ENCODE results near the gene PAQR7.

PAQR7 gene

DNA sequence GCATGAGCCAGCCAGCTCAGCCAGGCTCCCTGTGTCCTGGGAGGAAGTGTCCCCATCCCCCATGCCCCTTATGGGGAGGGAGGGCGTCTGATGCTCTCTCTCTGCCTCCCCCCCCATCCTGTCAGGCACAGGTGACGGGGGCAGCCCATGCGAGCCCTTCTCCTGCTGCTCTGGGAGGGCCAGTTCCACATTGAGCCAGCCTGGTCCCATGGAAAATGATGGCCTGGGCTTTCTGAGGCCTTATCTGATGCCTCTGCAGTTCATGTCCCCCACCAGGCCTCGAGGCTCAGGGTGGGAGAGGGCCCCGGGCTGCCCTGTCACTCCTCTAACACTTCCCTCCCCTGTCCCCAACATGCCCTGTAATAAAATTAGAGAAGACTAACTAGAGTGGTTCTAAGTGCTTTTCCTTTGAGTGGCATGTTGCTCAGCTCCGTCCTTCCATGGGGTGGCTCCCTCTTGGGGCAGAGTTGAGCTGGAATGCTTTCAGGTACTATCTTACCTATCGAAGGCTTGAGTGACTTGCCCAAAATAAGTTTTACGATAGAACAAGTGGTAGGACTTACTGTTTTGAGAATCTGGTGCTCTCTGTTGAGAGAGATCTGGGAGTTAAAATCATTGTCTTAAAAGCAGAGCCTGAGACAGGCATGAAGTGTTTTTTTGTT lies 57.5 kb downstream of the PAQR7 start:
- Histone ChIP-seq H3K4me3 (ENCODE audit: insufficient read depth in 1 of 2, low read depth in 1 of 2, low read length in 2 of 2) (no peak overlapping the region), H3K23ac (ENCODE audit: low read length in 2 of 2) (no peak overlapping the region), H3K9ac (ENCODE audit: low read length) (peak overlapping the region; percentile 96), H2BK15ac (ENCODE audit: low read depth, poor library complexity, severe bottlenecking) (no peak overlapping the region), H3K4me1 (ENCODE audit: control insufficient read depth, insufficient read depth, low read depth, low read length) (peaks cover 24% of the 10 kb centered on the region), H3K14ac (ENCODE audit: low read length in 2 of 2) (no peak overlapping the region), H3K4me2 (ENCODE audit: low read length, poor library complexity, severe bottlenecking) (no peak overlapping the region), H3K27me3 (ENCODE audit: control insufficient read depth in 1 of 2, insufficient read depth in 1 of 2, low read length in 2 of 2) (no peaks in the 10 kb centered on the region), H3K36me3 (ENCODE audit: control insufficient read depth in 1 of 2, insufficient read depth in 2 of 2, low read depth in 1 of 2, low read length in 2 of 2) (peaks cover 35 to 37% of the 10 kb centered on the region in 2 experiments), H4K91ac (ENCODE audit: low read length) (peak overlapping the region; percentile 64), H2BK120ac (ENCODE audit: low read depth, low read length) (no peak overlapping the region), H2AK5ac (ENCODE audit: low read length, severe bottlenecking) (no peak overlapping the region), H3K79me1 (replicated peaks; ENCODE audit: low read length, poor library complexity, severe bottlenecking) (peaks cover 8% of the 10 kb centered on the region), H4K8ac (ENCODE audit: low read length) (peak overlapping the region; percentile 8), H2BK12ac (ENCODE audit: low read length in 2 of 2) (no peak overlapping the region), H3K18ac (ENCODE audit: low read depth in 1 of 2, low read length in 2 of 2) (no peak overlapping the region), H2AFZ (ENCODE audit: low read depth, low read length) (no peak overlapping the region), H2BK5ac (ENCODE audit: low read depth, low read length, poor library complexity, severe bottlenecking) (no peak overlapping the region), H3K4ac (ENCODE audit: low read depth in 1 of 2, low read length in 2 of 2) (no peak overlapping the region), H3K27ac (ENCODE audit: low read length, poor library complexity, severe bottlenecking) (no peak overlapping the region), H3K9me3 (ENCODE audit: control insufficient read depth, low read length) (no peaks in the 10 kb centered on the region)
- no peak for DNase-seq
- 49% methylated on average over 6 of the region's 8 CpGs for WGBS

DNA sequence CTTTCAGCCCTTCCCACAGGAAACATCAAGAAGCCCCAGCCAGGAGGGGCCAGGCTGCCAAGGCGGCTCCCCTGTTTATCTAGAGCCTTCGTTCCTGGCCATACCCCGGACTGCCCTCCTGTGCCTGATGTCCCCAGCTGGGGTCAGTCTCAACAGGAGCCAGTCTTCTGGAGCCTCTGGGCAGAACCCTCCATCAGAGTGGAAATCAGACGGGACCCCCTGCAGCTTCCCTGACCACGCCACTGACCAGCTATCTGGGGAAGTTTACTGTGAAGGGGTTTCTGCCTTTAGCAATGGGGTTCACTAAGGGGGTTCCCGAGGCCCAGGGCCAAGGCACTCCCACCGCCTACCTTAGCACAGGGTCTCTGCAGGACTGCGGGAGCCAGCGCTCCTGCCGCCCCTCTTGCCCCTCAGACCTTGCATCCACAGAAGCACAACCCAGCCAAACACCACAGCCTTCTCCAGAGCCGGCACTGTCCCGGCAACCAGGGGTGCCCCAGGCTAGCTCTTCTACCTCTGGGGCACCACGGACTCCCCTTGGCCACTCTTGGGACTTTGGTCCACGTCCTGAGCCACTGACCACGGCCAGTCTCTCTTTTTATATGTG lies 59.3 kb downstream of the PAQR7 start:
- WGBS = 96% methylated on average over 12 of the region's 15 CpGs
- no peak overlapping the region for H3K27ac ChIP-seq (ENCODE audit: low read length, poor library complexity, severe bottlenecking)
- H2BK120ac ChIP-seq (ENCODE audit: low read depth, low read length) = no peak overlapping the region
- H2BK5ac ChIP-seq (ENCODE audit: low read depth, low read length, poor library complexity, severe bottlenecking) = no peak overlapping the region
- no peak overlapping the region for H2BK15ac ChIP-seq (ENCODE audit: low read depth, poor library complexity, severe bottlenecking)
- peaks cover 3% of the 10 kb centered on the region for H3K79me1 ChIP-seq (replicated peaks; ENCODE audit: low read length, poor library complexity, severe bottlenecking)
- peak overlapping the region in 1 of 2 experiments; percentile 12 for H3K4me3 ChIP-seq (ENCODE audit: insufficient read depth in 1 of 2, low read depth in 1 of 2, low read length in 2 of 2)
- no peak overlapping the region for H3K23ac ChIP-seq (ENCODE audit: low read length in 2 of 2)
- H2AK5ac ChIP-seq (ENCODE audit: low read length, severe bottlenecking) = no peak overlapping the region
- no peak overlapping the region for H2BK12ac ChIP-seq (ENCODE audit: low read length in 2 of 2)
- H4K91ac ChIP-seq (ENCODE audit: low read length) = no peak overlapping the region
- H3K18ac ChIP-seq (ENCODE audit: low read depth in 1 of 2, low read length in 2 of 2) = no peak overlapping the region
- no peak overlapping the region for H3K9ac ChIP-seq (ENCODE audit: low read length)
- no peak for DNase-seq
- no peak overlapping the region for H3K14ac ChIP-seq (ENCODE audit: low read length in 2 of 2)
- H3K36me3 ChIP-seq (ENCODE audit: control insufficient read depth in 1 of 2, insufficient read depth in 2 of 2, low read depth in 1 of 2, low read length in 2 of 2) = peaks cover 41 to 55% of the 10 kb centered on the region in 2 experiments
- no peak overlapping the region for H3K4me2 ChIP-seq (ENCODE audit: low read length, poor library complexity, severe bottlenecking)
- H3K4ac ChIP-seq (ENCODE audit: low read depth in 1 of 2, low read length in 2 of 2) = no peak overlapping the region
- peaks cover 15% of the 10 kb centered on the region for H3K4me1 ChIP-seq (ENCODE audit: control insufficient read depth, insufficient read depth, low read depth, low read length)
- no peak overlapping the region for H4K8ac ChIP-seq (ENCODE audit: low read length)
- H2AFZ ChIP-seq (ENCODE audit: low read depth, low read length) = no peak overlapping the region
- H3K9me3 ChIP-seq (ENCODE audit: control insufficient read depth, low read length) = no peaks in the 10 kb centered on the region
- H3K27me3 ChIP-seq (ENCODE audit: control insufficient read depth in 1 of 2, insufficient read depth in 1 of 2, low read length in 2 of 2) = no peaks in the 10 kb centered on the region

GRCh38 chr1:25815208-25816111 lies 60.0 kb downstream of the PAQR7 start:
- H2AFZ ChIP-seq (ENCODE audit: low read depth, low read length) = no peak overlapping the region
- no peak overlapping the region for H3K9ac ChIP-seq (ENCODE audit: low read length)
- H4K8ac ChIP-seq (ENCODE audit: low read length) = no peak overlapping the region
- no peak overlapping the region for H2BK120ac ChIP-seq (ENCODE audit: low read depth, low read length)
- H2BK15ac ChIP-seq (ENCODE audit: low read depth, poor library complexity, severe bottlenecking) = no peak overlapping the region
- no peak for DNase-seq
- H3K23ac ChIP-seq (ENCODE audit: low read length in 2 of 2) = no peak overlapping the region
- H2BK12ac ChIP-seq (ENCODE audit: low read length in 2 of 2) = no peak overlapping the region
- H3K79me1 ChIP-seq (replicated peaks; ENCODE audit: low read length, poor library complexity, severe bottlenecking) = peaks cover 3% of the 10 kb centered on the region
- no peak overlapping the region for H3K4ac ChIP-seq (ENCODE audit: low read depth in 1 of 2, low read length in 2 of 2)
- 94% methylated on average over 22 of the region's 24 CpGs for WGBS
- no peak overlapping the region for H4K91ac ChIP-seq (ENCODE audit: low read length)
- H3K27me3 ChIP-seq (ENCODE audit: control insufficient read depth in 1 of 2, insufficient read depth in 1 of 2, low read length in 2 of 2) = no peaks in the 10 kb centered on the region
- no peak overlapping the region for H3K4me3 ChIP-seq (ENCODE audit: insufficient read depth in 1 of 2, low read depth in 1 of 2, low read length in 2 of 2)
- H3K27ac ChIP-seq (ENCODE audit: low read length, poor library complexity, severe bottlenecking) = no peak overlapping the region
- H2BK5ac ChIP-seq (ENCODE audit: low read depth, low read length, poor library complexity, severe bottlenecking) = no peak overlapping the region
- H3K4me2 ChIP-seq (ENCODE audit: low read length, poor library complexity, severe bottlenecking) = no peak overlapping the region
- no peaks in the 10 kb centered on the region for H3K9me3 ChIP-seq (ENCODE audit: control insufficient read depth, low read length)
- H3K36me3 ChIP-seq (ENCODE audit: control insufficient read depth in 1 of 2, insufficient read depth in 2 of 2, low read depth in 1 of 2, low read length in 2 of 2) = peaks cover 45 to 62% of the 10 kb centered on the region in 2 experiments
- H2AK5ac ChIP-seq (ENCODE audit: low read length, severe bottlenecking) = no peak overlapping the region
- peaks cover 15% of the 10 kb centered on the region for H3K4me1 ChIP-seq (ENCODE audit: control insufficient read depth, insufficient read depth, low read depth, low read length)
- H3K18ac ChIP-seq (ENCODE audit: low read depth in 1 of 2, low read length in 2 of 2) = no peak overlapping the region
- H3K14ac ChIP-seq (ENCODE audit: low read length in 2 of 2) = no peak overlapping the region

GRCh38 chr1:25814549-25815087 lies 60.9 kb downstream of the PAQR7 start:
- Histone ChIP-seq H3K14ac (ENCODE audit: low read length in 2 of 2) (no peak overlapping the region), H3K27me3 (ENCODE audit: control insufficient read depth in 1 of 2, insufficient read depth in 1 of 2, low read length in 2 of 2) (no peaks in the 10 kb centered on the region), H2BK120ac (ENCODE audit: low read depth, low read length) (no peak overlapping the region), H2AK5ac (ENCODE audit: low read length, severe bottlenecking) (no peak overlapping the region), H3K4ac (ENCODE audit: low read depth in 1 of 2, low read length in 2 of 2) (no peak overlapping the region), H4K91ac (ENCODE audit: low read length) (no peak overlapping the region), H3K9me3 (ENCODE audit: control insufficient read depth, low read length) (no peaks in the 10 kb centered on the region), H3K4me2 (ENCODE audit: low read length, poor library complexity, severe bottlenecking) (no peak overlapping the region), H4K8ac (ENCODE audit: low read length) (no peak overlapping the region), H3K4me3 (ENCODE audit: insufficient read depth in 1 of 2, low read depth in 1 of 2, low read length in 2 of 2) (no peak overlapping the region), H2BK15ac (ENCODE audit: low read depth, poor library complexity, severe bottlenecking) (no peak overlapping the region), H2BK5ac (ENCODE audit: low read depth, low read length, poor library complexity, severe bottlenecking) (no peak overlapping the region), H3K18ac (ENCODE audit: low read depth in 1 of 2, low read length in 2 of 2) (no peak overlapping the region), H2AFZ (ENCODE audit: low read depth, low read length) (no peak overlapping the region), H3K27ac (ENCODE audit: low read length, poor library complexity, severe bottlenecking) (no peak overlapping the region), H3K23ac (ENCODE audit: low read length in 2 of 2) (no peak overlapping the region), H2BK12ac (ENCODE audit: low read length in 2 of 2) (no peak overlapping the region), H3K4me1 (ENCODE audit: control insufficient read depth, insufficient read depth, low read depth, low read length) (peaks cover 15% of the 10 kb centered on the region), H3K36me3 (ENCODE audit: control insufficient read depth in 1 of 2, insufficient read depth in 2 of 2, low read depth in 1 of 2, low read length in 2 of 2) (peaks cover 53 to 71% of the 10 kb centered on the region in 2 experiments), H3K79me1 (replicated peaks; ENCODE audit: low read length, poor library complexity, severe bottlenecking) (peaks cover 3% of the 10 kb centered on the region), H3K9ac (ENCODE audit: low read length) (no peak overlapping the region)
- WGBS = 97% methylated on average over 7 of the region's 7 CpGs
- DNase-seq = no peak

Data from mesenchymal stem cell (in vitro differentiated cells and primary cell).